ENCODE measurements around the gene CBFA2T3. TPM values are rescaled to one million over a fixed set of nuclear protein-coding genes. Genes with fewer than 3 reads are reported as not detected.

CBFA2T3 gene
- total and polyA plus RNA-seq, 2 of the 13 experiments (the other 11 are each of a cell fraction or from before 2014, with no cell fraction given), result 0.05 TPM; not detected in 1

- no peak for TF ChIP-seq MXI1 (IDR thresholded peaks at IDR 0.05; ENCODE audit: borderline replicate concordance, low read depth, low read length)
- TF ChIP-seq ZSCAN5A (CRISPR knock-in tag; IDR thresholded peaks at IDR 0.05; ENCODE audit: borderline replicate concordance), result no peak
- TF ChIP-seq ZNF121 (CRISPR knock-in tag; IDR thresholded peaks at IDR 0.05), result no peak
Observed at GRCh38 chr16:88971371-88972097, 5.5 kb downstream of the CBFA2T3 start (continued).

- ATAC-seq (no peak), FAIRE-seq (no peak), DNase-seq (ENCODE audit: low spot score) (no peak)
- 12% methylated on average over 25 of the region's 31 CpGs for WGBS (ENCODE audit: low lambda C conversion rate)
- no peak overlapping the region for H3K4me2 ChIP-seq (ENCODE audit: low read depth, low read length)
- no peak overlapping the region for H2AFZ ChIP-seq (ENCODE audit: low read length)
- no TSS peak for BruUV-seq (replicated peaks)
- intact Hi-C loops (cut with micrococcal nuclease; ENCODE audit: unreplicated experiment) (no loop called here), in situ Hi-C loops (cut with HindIII; ENCODE audit: extremely low pct_ligation_motif_present, low pct_unique_long_range_greater_than_20kb) (no loop called here)
- H3K27ac ChIP-seq (ENCODE audit: extremely low read length, insufficient read depth, low read length), result no peak overlapping the region
- ChIA-PET POLR2A (no interaction called here), CTCF (ENCODE audit: low intra/inter-chr PET ratio, low total read pairs) (no interaction called here)
- peaks cover 64 to 100% of the 10 kb centered on the region in 2 experiments for H3K27me3 ChIP-seq (ENCODE audit: control insufficient read depth in 1 of 2, insufficient read depth in 2 of 2, low read length in 2 of 2)
- TF ChIP-seq TBX3 (IDR thresholded peaks at IDR 0.05; ENCODE audit: borderline replicate concordance) (no peak), DRAP1 (CRISPR knock-in tag; IDR thresholded peaks at IDR 0.05) (no peak), ZSCAN20 (CRISPR knock-in tag; IDR thresholded peaks at IDR 0.05; ENCODE audit: borderline replicate concordance) (no peak), CSRNP2 (CRISPR knock-in tag; conservative IDR thresholded peaks at IDR 0.05; ENCODE audit: low read depth) (no peak), ZXDC (CRISPR knock-in tag; IDR thresholded peaks at IDR 0.05) (no peak), TFDP2 (CRISPR knock-in tag; IDR thresholded peaks at IDR 0.05) (no peak)
- H3K79me2 ChIP-seq (ENCODE audit: insufficient read depth, low read length), result no peaks in the 10 kb centered on the region
- no peaks in the 10 kb centered on the region for H3K36me3 ChIP-seq (replicated peaks in 1 of 2; ENCODE audit: control insufficient read depth in 1 of 2, insufficient read depth in 2 of 2, low read length in 2 of 2)
- no peak overlapping the region for H3K4me3 ChIP-seq (replicated peaks in 1 of 3; ENCODE audit: insufficient read depth in 1 of 3, low read depth in 2 of 3, low read length in 3 of 3)
- H3K4me1 ChIP-seq (ENCODE audit: insufficient read depth, low read length), result no peaks in the 10 kb centered on the region
- no peaks in the 10 kb centered on the region for H3K9me3 ChIP-seq (ENCODE audit: low read length)
- 0 out of 2 replicates have a peak, but pooled peaks cover 2% of the 10 kb centered on the region for H4K20me1 ChIP-seq (ENCODE audit: insufficient read depth, low read length)
- no peak overlapping the region for H3K9ac ChIP-seq (ENCODE audit: insufficient read depth, low read depth, low read length)
Observed at GRCh38 chr16:88970539-88971065, 6.4 kb downstream of the CBFA2T3 start.

Data from HepG2 (cell line).